OCI-LY7 (cell line): Measurements from ENCODE around the gene TGFBI. TPM values are rescaled to one million over a fixed set of nuclear protein-coding genes. Genes with fewer than 3 reads are reported as not detected.

Source experiments
- BruUV-seq: library from RNA; stranded (reverse); fragments of 400-500 nt; replicated peaks from 2 replicates; lab custom pipeline; 2021; lab: Mats Ljungman, UMichigan
- CTCF ChIA-PET: fragments of 300-600 bp; sonication (Branson Sonifier 250); formaldehyde crosslinking; loops from one replicate; lab custom pipeline; 2022; ENCODE audit warnings: antibody characterized with exemption; ENCODE audit not compliant: unreplicated experiment; lab: Charles Lee
- POLR2A ChIA-PET: fragments of 300-600 bp; sonication (Branson Sonifier 250); formaldehyde crosslinking; loops from one replicate; lab custom pipeline; 2022; ENCODE audit warnings: antibody characterized with exemption; lab: Charles Lee
- DNase-seq: peaks from one replicate; pipeline ENCODE4 v3.0.0-alpha.2; 2015; ENCODE audit warnings: low spot score
- H2AFZ ChIP-seq: fragments of 200-600 bp; sonication (generic), shearing (Covaris generic); 2 replicates; pipeline ENCODE4 v1.6.1; 2014; ENCODE audit warnings: mild to moderate bottlenecking, antibody characterized with exemption, low read length, moderate library complexity
- H3K27ac ChIP-seq: fragments of 200-600 bp; sonication (generic); 2 replicates; pipeline ENCODE4 v1.5.1; 2014; ENCODE audit warnings: mixed run types, low read depth, mild to moderate bottlenecking, moderate library complexity, low read length, inconsistent platforms; ENCODE audit not compliant: poor library complexity, severe bottlenecking
- H3K36me3 ChIP-seq: fragments of 200-600 bp; sonication (generic); 2 replicates; pipeline ENCODE4 v1.6.1; 2014; ENCODE audit warnings: mild to moderate bottlenecking, antibody characterized with exemption, low read length, moderate library complexity, mixed read lengths; ENCODE audit not compliant: insufficient read depth
- H3K4me1 ChIP-seq: fragments of 200-600 bp; sonication (generic); 2 replicates; pipeline ENCODE4 v1.5.1; 2014; ENCODE audit warnings: mild to moderate bottlenecking, low read length; ENCODE audit not compliant: insufficient read depth, poor library complexity, severe bottlenecking
- H3K4me2 ChIP-seq: fragments of 200-600 bp; sonication (generic); 2 replicates; pipeline ENCODE4 v1.6.1; 2014; ENCODE audit warnings: mild to moderate bottlenecking, low read length
- H3K4me3 ChIP-seq: fragments of 200-600 bp; sonication (generic); 2 replicates; pipeline ENCODE4 v1.5.1; 2014; ENCODE audit warnings: mild to moderate bottlenecking, low read depth, low read length; ENCODE audit not compliant: poor library complexity, severe bottlenecking
- H3K79me2 ChIP-seq: fragments of 200-600 bp; sonication (generic); 2 replicates; pipeline ENCODE4 v1.6.1; 2016; ENCODE audit warnings: low read depth, mild to moderate bottlenecking, low read length, moderate library complexity, mixed read lengths; ENCODE audit not compliant: insufficient read depth
- H3K9me2 ChIP-seq: fragments of 200-600 bp; sonication (generic); 2 replicates; pipeline ENCODE4 v1.6.1; 2016; ENCODE audit warnings: mild to moderate bottlenecking, low read length, mixed read lengths; ENCODE audit not compliant: insufficient read depth
- H3K9me3 ChIP-seq: fragments of 200-600 bp; sonication (generic); 2 replicates; pipeline ENCODE4 v1.6.1; 2014; ENCODE audit warnings: mild to moderate bottlenecking, mixed run types, low read length, mixed read lengths
- H4K20me1 ChIP-seq: fragments of 200-600 bp; sonication (generic); 2 replicates; pipeline ENCODE4 v1.6.1; 2014; ENCODE audit warnings: mild to moderate bottlenecking, antibody characterized with exemption, low read length, moderate library complexity, mixed read lengths; ENCODE audit not compliant: insufficient read depth
- EZH2phosphoT487 ChIP-seq: fragments of 200-600 bp; sonication (generic); IDR thresholded peaks from 2 replicates; pipeline ENCODE4 v1.6.1; 2018; ENCODE audit warnings: low read depth, borderline replicate concordance, mild to moderate bottlenecking, mixed run types, antibody characterized with exemption, low read length, moderate library complexity, mixed read lengths
- intact Hi-C: fragments of 100-400 bp; cut with micrococcal nuclease; formaldehyde crosslinking; loops from one replicate; pipeline ENCODE4 v1.10.0; 2022; ENCODE audit not compliant: unreplicated experiment
- total RNA-seq, 2 experiments: library from RNA; depleted of rRNA in 1 of 2; stranded (reverse); fragments of >200 nt in 1 of 2; shearing (Covaris generic) in 1 of 2; gene quantifications; 2 replicates each; pipeline ENCODE4 v1.2.3, GENCODE V29; 2014 to 2022
- TF ChIP-seq, protein P1 (sequence below): fragments of 200-600 bp; sonication (generic); conservative IDR thresholded peaks from 2 replicates; pipeline ENCODE4 v1.5.1; 2014; ENCODE audit warnings: mild to moderate bottlenecking, antibody characterized with exemption, low read length, moderate library complexity, mixed read lengths

TGFBI gene
- total RNA-seq, 2 experiments from 2014 or later, result not detected

DNA sequence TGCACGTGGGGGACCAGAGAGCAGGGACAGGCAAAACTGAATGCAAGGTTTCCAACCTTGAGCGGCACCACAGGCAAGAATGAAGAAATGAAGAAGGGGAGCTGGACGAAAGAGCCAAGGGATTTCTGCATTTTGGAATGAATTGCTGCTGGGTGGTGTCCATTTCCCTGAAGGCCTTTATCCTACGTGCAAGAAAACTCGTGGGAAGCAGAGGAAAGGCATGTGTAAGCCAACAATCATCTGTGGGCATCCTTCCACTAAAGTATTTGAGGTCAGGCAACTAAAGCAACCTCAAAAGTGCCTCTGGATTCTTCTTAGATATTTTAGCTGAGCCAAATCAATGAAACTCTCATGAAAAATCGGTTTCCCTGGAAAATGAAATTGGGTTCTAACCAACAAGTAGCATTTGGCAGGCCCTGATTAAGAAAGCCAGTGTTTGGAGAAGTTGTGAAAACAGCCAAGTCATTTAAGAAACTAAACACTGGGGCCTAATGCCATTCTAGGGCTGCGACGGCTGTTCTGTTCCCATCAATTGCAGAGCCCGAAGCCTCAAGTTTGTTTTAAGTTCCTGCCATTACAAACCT lies 4.7 kb upstream of the TGFBI start:
- ChIA-PET POLR2A (no interaction called here), CTCF (no interaction called here)
- Histone ChIP-seq H3K4me2 (no peak overlapping the region), H3K9me2 (no peaks in the 10 kb centered on the region), H3K27ac (no peak overlapping the region), H4K20me1 (no peaks in the 10 kb centered on the region), H2AFZ (no peak overlapping the region), H3K79me2 (no peaks in the 10 kb centered on the region), H3K4me3 (no peak overlapping the region), H3K36me3 (no peaks in the 10 kb centered on the region), H3K9me3 (no peaks in the 10 kb centered on the region), H3K4me1 (no peaks in the 10 kb centered on the region)
- no peak for DNase-seq
- BruUV-seq, result no TSS peak
- intact Hi-C loops, result no loop called here
- no peak for TF ChIP-seq EZH2phosphoT487
- TF ChIP-seq, protein P1, sequence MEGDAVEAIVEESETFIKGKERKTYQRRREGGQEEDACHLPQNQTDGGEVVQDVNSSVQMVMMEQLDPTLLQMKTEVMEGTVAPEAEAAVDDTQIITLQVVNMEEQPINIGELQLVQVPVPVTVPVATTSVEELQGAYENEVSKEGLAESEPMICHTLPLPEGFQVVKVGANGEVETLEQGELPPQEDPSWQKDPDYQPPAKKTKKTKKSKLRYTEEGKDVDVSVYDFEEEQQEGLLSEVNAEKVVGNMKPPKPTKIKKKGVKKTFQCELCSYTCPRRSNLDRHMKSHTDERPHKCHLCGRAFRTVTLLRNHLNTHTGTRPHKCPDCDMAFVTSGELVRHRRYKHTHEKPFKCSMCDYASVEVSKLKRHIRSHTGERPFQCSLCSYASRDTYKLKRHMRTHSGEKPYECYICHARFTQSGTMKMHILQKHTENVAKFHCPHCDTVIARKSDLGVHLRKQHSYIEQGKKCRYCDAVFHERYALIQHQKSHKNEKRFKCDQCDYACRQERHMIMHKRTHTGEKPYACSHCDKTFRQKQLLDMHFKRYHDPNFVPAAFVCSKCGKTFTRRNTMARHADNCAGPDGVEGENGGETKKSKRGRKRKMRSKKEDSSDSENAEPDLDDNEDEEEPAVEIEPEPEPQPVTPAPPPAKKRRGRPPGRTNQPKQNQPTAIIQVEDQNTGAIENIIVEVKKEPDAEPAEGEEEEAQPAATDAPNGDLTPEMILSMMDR, result no peak

DNA sequence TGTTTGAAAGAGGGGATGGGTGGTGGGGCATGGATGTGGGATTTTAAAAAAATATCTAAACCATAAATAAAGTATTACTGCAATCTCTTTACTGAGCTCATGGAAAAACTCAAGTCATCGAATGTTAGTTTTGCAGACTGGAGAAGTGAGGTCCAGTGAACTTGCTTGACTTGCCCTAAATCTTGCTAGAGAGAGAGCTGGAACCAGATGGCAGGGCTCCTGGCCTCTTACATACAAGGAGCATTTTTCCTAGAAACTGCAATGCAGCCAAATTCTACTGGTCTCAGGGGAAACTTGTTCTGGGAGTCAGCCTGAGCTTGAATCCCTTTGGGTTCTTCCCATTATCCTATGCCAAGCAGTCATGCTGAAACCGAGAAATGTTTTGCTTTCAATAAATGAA lies 2.9 kb upstream of the TGFBI start:
- Histone ChIP-seq H3K4me1 (peaks cover 8% of the 10 kb centered on the region), H3K79me2 (no peaks in the 10 kb centered on the region), H3K9me2 (no peaks in the 10 kb centered on the region), H3K4me3 (no peak overlapping the region), H3K27ac (no peak overlapping the region), H3K36me3 (no peaks in the 10 kb centered on the region), H3K9me3 (no peaks in the 10 kb centered on the region), H2AFZ (no peak overlapping the region), H4K20me1 (no peaks in the 10 kb centered on the region), H3K4me2 (no peak overlapping the region)
- no peak for DNase-seq
- POLR2A ChIA-PET, result interaction anchor here (1.0 to 1.7 kb wide), 2 partner anchors 10 to 20 kb away, joined by 3 to 4 read pairs; no protein-coding TSS in a partner anchor
- intact Hi-C loops, result no loop called here
- BruUV-seq, result no TSS peak
- CTCF ChIA-PET, result interaction anchor here (0.6 to 1.1 kb wide), 2 partner anchors 8 to 14 kb away, joined by 3 to 4 read pairs; no protein-coding TSS in a partner anchor
- TF ChIP-seq, protein P1, result no peak
- TF ChIP-seq EZH2phosphoT487, result no peak

- Histone ChIP-seq H3K4me1 (peaks cover 15% of the 10 kb centered on the region), H3K9me3 (no peaks in the 10 kb centered on the region), H3K79me2 (no peaks in the 10 kb centered on the region), H3K4me2 (no peak overlapping the region), H2AFZ (no peak overlapping the region), H4K20me1 (no peaks in the 10 kb centered on the region), H3K9me2 (no peaks in the 10 kb centered on the region), H3K4me3 (no peak overlapping the region), H3K36me3 (no peaks in the 10 kb centered on the region), H3K27ac (no peak overlapping the region)
- TF ChIP-seq, protein P1, result no peak
- TF ChIP-seq EZH2phosphoT487, result no peak
- ChIA-PET CTCF (no interaction called here), POLR2A (interaction anchor here (1.7 kb wide), 1 partner anchor 10 kb away, joined by 4 read pairs; no protein-coding TSS in a partner anchor)
- intact Hi-C loops, result no loop called here
- no TSS peak for BruUV-seq
- no peak for DNase-seq
Measured at GRCh38 chr5:136026636-136027035, 2.2 kb upstream of the TGFBI start.
